GM19043 (cell line): ENCODE measurements around the gene KASH5.
"Not testable (repeated sequence)": the region's sequence is repeated elsewhere in the genome, so short reads cannot be mapped to it uniquely, and the experiment has no call there.

ENCODE experiments used
- ATAC-seq: cut with Tn5 transposase; IDR thresholded peaks from one replicate; pipeline ENCODE4 v1.9.1; 2021; ENCODE audit warnings: low read depth; ENCODE audit not compliant: unreplicated experiment

Gene KASH5

DNA sequence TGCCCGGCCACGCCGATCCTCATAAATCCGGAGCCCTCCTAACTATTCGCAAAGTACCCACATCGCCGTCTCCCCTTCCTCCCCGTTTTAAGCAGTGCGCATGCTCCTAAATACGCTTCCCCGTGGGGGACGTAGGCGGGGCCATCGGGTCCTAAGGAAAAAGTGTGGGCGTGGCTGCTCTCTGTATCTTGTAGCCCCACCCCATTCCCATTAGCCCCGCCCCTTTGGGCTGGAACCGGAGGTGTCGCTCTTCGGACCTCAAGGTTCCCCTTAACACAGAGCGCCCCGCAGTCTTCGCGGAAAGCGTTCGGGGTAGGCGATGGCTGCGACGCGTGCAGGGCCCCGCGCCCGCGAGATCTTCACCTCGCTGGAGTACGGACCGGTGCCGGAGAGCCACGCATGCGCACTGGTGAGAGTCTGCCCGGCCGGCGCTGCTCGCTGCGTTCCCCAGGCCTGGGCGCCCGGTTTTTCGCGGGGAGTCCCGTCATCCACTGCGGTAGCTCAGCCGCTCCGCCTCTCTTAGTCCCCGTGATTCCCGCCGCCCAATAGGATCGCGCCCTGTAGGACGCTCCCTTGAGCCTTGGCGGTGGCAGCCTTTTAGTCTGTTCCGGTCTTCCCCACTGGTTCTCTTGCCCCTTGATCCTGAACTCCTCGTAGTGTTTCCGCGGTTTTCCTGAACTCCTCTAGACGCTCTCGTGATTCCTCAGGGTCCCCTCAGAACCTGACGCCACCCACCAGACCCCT, 65.1 kb downstream of the KASH5 start, which contains the start of gene ALDH16A1:
ALDH16A1 (plus strand) TSS at position 213 of the 744 bp plus-strand sequence; CDS start at position 320, 107 bp downstream.
- peak; percentile 71 for ATAC-seq

GRCh38 chr19:49453757-49454240, 65.8 kb downstream of the KASH5 start:
- no peak for ATAC-seq

DNA sequence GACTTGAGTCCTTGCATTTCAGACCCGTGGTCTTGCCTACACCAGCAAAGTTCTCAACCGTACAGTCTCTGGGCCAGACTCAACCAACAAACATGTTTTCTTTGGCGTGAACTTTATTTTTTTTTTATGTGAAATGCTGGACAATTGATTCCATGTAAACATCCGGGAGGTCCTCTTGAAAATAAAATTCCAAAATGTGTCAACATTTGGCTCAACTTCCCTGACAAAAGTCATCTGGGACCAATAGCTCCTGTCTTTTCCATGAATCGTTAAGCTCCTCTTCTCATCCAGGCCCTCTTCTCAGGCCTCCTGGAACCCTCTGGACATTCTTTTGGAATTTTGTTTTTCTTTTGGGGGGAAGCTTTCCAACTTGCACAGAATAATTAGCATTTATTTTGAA, 67.7 kb downstream of the KASH5 start:
- no peak for ATAC-seq

GRCh38 chr19:49456326-49456725, 68.3 kb downstream of the KASH5 start:
- no peak for ATAC-seq

DNA sequence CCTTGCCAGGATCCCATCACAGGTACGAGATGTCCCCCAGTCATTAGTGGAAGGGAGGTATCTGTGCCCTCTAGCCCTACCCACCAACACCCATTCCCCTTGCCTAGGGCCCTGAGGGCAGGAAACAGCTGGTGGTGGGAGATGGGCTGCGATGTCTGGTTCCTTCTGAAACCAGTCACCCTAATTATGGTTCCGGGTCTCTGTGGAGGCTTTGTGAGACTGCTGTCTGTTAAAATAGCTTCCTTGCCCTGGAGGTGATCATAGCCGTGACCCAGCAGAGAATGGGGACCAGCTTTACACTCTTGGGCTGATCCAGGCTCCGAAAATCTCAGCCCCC, 70.5 kb downstream of the KASH5 start:
- no peak for ATAC-seq

- no peak for ATAC-seq
These were observed 71.3 kb downstream of the KASH5 start for GRCh38 chr19:49459388-49459787.

DNA sequence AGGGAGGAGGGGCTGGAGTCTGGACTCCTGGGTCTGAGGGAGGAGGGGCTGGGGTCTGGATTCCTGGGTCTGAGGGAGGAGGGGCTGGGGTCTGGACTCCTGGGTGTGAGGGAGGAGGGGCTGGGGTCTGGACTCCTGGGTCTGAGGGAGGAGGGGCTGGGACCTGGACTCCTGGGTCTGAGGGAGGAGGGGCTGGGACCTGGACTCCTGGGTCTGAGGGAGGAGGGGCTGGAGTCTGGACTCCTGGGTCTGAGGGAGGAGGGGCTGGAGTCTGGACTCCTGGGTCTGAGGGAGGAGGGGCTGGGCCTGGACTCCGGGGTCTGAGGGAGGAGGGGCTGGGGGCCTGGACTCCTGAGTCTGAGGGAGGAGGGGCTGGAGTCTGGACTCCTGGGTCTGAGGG, 73.1 kb downstream of the KASH5 start:
- not testable (repeated sequence) for ATAC-seq

GRCh38 chr19:49461656-49462055, 73.6 kb downstream of the KASH5 start:
- ATAC-seq: no peak

DNA sequence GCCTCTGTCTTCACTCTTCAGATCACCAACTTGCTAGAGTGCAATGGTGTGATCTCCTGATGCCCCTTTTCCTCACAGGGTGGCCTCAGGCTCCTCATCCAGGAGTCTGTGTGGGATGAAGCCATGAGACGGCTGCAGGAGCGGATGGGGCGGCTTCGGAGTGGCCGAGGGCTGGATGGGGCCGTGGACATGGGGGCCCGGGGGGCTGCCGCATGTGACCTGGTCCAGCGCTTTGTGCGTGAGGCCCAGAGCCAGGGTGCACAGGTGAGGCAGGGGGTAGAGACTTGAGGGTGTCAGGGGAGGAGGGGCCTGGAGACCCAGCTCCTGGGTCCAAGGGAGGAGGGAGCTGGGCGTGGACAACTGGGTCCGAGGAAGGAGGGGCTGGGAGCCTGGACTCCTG, 74.4 kb downstream of the KASH5 start:
- no peak for ATAC-seq

DNA sequence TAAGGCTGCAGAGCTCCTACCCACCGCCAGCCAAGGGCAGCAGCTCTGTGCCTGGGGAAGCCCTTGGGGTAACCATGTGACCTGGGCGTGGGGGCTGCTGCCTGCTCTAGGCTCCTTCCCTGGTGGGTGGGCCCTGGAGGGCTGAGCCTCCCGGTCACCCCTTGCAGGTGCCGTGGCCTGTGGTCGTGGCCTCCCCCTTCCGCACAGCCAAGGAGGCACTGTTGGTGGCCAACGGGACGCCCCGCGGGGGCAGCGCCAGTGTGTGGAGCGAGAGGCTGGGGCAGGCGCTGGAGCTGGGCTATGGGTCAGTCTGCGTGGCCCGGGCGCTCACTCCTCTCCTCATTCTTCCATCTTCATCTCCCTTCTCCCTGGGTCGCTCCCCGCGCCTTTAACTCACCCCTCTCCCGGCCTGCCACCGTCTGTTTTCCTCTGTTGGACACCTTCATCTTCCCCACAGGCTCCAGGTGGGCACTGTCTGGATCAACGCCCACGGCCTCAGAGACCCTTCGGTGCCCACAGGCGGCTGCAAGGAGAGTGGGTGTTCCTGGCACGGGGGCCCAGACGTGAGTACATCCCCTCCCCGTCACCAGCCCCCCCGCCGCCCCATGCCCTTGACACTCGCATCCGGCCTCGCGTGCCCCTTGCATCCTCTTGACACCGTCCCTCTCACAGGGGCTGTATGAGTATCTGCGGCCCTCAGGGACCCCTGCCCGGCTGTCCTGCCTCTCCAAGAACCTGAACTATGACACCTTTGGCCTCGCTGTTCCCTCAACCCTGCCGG, 76.1 kb downstream of the KASH5 start:
- ATAC-seq: no peak

GRCh38 chr19:49465371-49465770, 77.3 kb downstream of the KASH5 start:
- no peak for ATAC-seq
